ENCODE data around the gene CIBAR2. TPM values are rescaled to one million over a fixed set of nuclear protein-coding genes. Genes with fewer than 3 reads are reported as not detected.

CIBAR2 gene
- total RNA-seq, 1 donor from 2014 or later = not detected

DNA sequence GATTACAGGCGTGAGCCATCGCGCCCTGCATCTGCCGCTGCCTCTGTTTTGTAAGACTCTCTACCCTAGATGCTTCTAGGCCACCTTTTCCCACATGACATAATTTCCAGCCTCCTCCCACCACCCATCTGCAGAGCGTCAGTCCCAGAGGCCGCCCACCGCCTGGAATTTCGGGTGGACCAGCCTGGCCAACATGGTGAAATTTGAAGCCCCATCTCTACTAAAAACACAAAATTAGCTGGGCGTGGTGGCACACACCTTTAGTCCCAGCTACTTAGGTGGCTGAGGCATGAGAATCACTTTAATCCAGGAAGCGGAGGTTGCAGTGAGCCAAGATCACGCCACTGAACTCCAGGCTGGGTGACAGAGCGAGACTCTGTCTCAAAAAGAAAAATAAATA, 5.1 kb upstream of the CIBAR2 start:
- H3K36me3 ChIP-seq (ENCODE audit: control insufficient read depth, insufficient read depth, low read length) = no peaks in the 10 kb centered on the region
- no peaks in the 10 kb centered on the region for H3K27me3 ChIP-seq (ENCODE audit: control insufficient read depth, insufficient read depth, low read length)
- no peak for FAIRE-seq
- no peak overlapping the region for H3K4me3 ChIP-seq (ENCODE audit: low read depth, low read length)
- TF ChIP-seq, protein P1, sequence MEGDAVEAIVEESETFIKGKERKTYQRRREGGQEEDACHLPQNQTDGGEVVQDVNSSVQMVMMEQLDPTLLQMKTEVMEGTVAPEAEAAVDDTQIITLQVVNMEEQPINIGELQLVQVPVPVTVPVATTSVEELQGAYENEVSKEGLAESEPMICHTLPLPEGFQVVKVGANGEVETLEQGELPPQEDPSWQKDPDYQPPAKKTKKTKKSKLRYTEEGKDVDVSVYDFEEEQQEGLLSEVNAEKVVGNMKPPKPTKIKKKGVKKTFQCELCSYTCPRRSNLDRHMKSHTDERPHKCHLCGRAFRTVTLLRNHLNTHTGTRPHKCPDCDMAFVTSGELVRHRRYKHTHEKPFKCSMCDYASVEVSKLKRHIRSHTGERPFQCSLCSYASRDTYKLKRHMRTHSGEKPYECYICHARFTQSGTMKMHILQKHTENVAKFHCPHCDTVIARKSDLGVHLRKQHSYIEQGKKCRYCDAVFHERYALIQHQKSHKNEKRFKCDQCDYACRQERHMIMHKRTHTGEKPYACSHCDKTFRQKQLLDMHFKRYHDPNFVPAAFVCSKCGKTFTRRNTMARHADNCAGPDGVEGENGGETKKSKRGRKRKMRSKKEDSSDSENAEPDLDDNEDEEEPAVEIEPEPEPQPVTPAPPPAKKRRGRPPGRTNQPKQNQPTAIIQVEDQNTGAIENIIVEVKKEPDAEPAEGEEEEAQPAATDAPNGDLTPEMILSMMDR (IDR thresholded peaks at IDR 0.05; ENCODE audit: insufficient read depth, low read length, severe bottlenecking) = no peak
- DNase-seq (ENCODE audit: low read depth) = no peak

DNA sequence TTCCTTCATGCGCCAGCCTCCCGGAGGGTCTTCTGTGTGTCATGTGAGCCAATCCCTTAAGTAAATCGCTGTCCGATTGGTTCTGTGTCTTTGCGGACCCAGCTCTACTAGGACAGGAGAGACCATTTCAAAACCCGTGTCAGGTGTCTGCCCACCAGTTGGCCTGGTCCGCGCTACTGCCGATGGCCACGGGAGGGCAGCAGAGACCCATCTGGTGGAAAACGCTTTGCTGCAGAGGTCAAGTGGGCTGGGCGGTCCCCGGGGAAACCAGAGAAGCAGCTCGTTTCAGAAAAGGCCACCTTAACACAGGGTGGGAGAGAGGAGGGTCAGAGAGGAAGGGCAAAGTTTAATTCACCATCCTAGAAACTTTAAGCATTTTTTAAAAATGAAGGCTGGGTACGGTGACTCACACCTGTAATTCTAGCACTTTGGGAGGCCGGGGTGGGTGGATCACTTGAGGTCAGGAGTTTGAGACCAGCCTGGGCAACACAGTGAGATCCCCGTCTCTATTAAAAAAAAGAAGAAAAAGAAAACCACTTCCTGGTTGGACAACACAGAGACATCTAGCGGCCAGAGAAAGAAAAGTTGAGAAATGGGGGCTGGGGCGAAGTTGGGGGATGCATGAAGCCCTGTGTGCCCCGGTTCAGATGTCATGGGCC, 2.8 kb upstream of the CIBAR2 start:
- no peak for FAIRE-seq
- DNase-seq (ENCODE audit: low read depth) = peak; percentile 62

DNA sequence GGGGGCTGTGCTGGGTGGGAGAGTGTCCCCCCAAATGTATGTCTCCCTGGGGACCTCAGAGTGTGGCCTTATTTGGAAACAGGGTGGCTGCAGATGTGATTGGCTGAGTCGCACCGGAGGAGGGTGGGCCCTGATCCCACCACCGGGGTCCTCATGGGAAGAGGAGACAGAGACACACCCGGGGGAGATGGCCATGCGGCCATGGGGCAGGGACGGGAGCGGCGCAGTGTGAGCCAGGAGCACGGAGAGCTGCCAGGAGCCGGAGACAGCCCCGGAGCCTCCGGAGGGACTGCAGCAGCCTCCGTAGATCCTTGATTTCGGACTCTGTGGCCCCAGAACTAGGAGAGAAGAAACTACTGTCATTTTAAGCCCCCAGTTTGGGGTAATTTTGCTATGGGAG, 1.6 kb upstream of the CIBAR2 start:
- FAIRE-seq = no peak

More for the DNA sequence above, 2.8 kb upstream of the CIBAR2 start:
- H3K27me3 ChIP-seq (ENCODE audit: control insufficient read depth, insufficient read depth, low read length) = no peaks in the 10 kb centered on the region
- no peak overlapping the region for H3K4me3 ChIP-seq (ENCODE audit: low read depth, low read length)
- H3K36me3 ChIP-seq (ENCODE audit: control insufficient read depth, insufficient read depth, low read length) = no peaks in the 10 kb centered on the region
- TF ChIP-seq, protein P1 (IDR thresholded peaks at IDR 0.05; ENCODE audit: insufficient read depth, low read length, severe bottlenecking) = peak; percentile 98

DNA sequence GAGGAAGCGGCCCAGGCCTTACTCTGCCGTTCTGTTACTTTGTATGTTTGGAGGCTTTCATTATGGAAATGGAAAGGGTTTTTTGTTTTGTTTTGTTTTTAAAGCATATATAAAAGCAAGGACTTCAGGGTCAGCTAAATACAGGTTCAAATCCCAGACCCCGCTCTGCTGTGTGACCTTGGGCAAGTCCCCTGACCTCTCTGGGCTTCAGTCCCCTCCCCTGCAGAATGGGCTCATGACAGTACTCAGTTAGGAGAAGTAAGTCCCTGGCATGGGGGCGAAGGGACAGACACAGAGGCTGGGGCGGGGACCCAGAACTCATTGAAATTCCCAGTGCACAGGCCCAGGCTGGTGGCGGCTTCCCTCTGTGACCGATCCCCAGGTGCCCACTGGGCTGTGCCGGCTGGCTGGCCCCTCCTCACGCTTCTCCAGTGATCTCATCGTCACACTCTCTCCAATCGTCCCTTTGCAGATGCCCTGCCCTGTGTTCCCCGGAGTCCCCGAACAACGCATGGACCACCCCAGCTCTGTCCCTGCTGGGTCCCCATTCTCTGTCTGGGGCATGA, 979 bp upstream of the CIBAR2 start:
- Histone ChIP-seq H3K36me3 (ENCODE audit: control insufficient read depth, insufficient read depth, low read length) (no peaks in the 10 kb centered on the region), H3K27me3 (ENCODE audit: control insufficient read depth, insufficient read depth, low read length) (no peaks in the 10 kb centered on the region), H3K4me3 (ENCODE audit: low read depth, low read length) (no peak overlapping the region)
- FAIRE-seq (no peak), DNase-seq (ENCODE audit: low read depth) (no peak)
- TF ChIP-seq, protein P1 (IDR thresholded peaks at IDR 0.05; ENCODE audit: insufficient read depth, low read length, severe bottlenecking) = no peak

More for the DNA sequence above, 1.6 kb upstream of the CIBAR2 start:
- no peak overlapping the region for H3K4me3 ChIP-seq (ENCODE audit: low read depth, low read length)
- TF ChIP-seq, protein P1 (IDR thresholded peaks at IDR 0.05; ENCODE audit: insufficient read depth, low read length, severe bottlenecking) = no peak
- no peaks in the 10 kb centered on the region for H3K27me3 ChIP-seq (ENCODE audit: control insufficient read depth, insufficient read depth, low read length)
- H3K36me3 ChIP-seq (ENCODE audit: control insufficient read depth, insufficient read depth, low read length) = no peaks in the 10 kb centered on the region
- DNase-seq (ENCODE audit: low read depth) = no peak

DNA sequence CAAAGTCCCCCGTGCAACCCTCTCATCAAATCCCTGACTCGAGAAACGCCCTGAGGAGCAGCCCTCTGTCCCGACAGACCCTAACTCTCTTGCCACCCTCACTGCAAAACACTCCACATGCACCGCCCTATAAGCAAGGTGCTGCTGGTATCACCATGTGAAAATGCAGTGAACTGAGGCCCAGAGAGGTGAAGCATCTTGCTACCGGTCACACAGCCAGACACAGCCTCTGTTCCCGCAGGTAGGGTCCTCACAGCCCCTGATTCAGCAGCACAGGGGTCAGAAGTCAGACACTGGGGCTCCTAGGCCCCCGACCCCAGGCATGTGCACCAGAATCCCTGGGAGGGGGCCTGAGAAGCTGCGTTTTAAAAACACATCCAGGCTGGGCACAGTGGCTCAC, 1.1 kb downstream of the CIBAR2 start:
- FAIRE-seq = no peak

More for the DNA sequence above, 1.1 kb downstream of the CIBAR2 start:
- no peak for DNase-seq (ENCODE audit: low read depth)
- TF ChIP-seq, protein P1 (IDR thresholded peaks at IDR 0.05; ENCODE audit: insufficient read depth, low read length, severe bottlenecking) = no peak
- H3K36me3 ChIP-seq (ENCODE audit: control insufficient read depth, insufficient read depth, low read length) = no peaks in the 10 kb centered on the region
- H3K4me3 ChIP-seq (ENCODE audit: low read depth, low read length) = no peak overlapping the region
- H3K27me3 ChIP-seq (ENCODE audit: control insufficient read depth, insufficient read depth, low read length) = no peaks in the 10 kb centered on the region

Measured in bronchial epithelial cell (primary cell).